MM.1S (cell line): ENCODE measurements around the gene IFT122.

Experiments
- DNase-seq: peaks from one replicate; pipeline ENCODE4 v3.0.0-alpha.2; 2015
- H2AFZ ChIP-seq: fragments of 300-600 bp; sonication (generic); 2 replicates; pipeline ENCODE4 v1.6.0; 2016; ENCODE audit warnings: antibody characterized with exemption, low read length
- H3F3A ChIP-seq: fragments of 300-600 bp; sonication (generic); 2 replicates; pipeline ENCODE4 v1.6.1; 2016; ENCODE audit warnings: mild to moderate bottlenecking, antibody characterized with exemption, low read length, moderate library complexity, mixed read lengths; ENCODE audit not compliant: insufficient read depth
- H3K27ac ChIP-seq: fragments of 300-600 bp; sonication (generic); 2 replicates; pipeline ENCODE4 v1.5.1; 2016; ENCODE audit warnings: mild to moderate bottlenecking, low read length
- H3K27me3 ChIP-seq: fragments of 300-600 bp; sonication (generic); replicated peaks from 2 replicates; pipeline ENCODE4 v1.6.0; 2016; ENCODE audit warnings: low read length; ENCODE audit not compliant: insufficient read depth
- H3K36me3 ChIP-seq: fragments of 300-600 bp; sonication (generic); replicated peaks from 2 replicates; pipeline ENCODE4 v1.6.1; 2016; ENCODE audit warnings: mild to moderate bottlenecking, low read length, mixed read lengths; ENCODE audit not compliant: insufficient read depth
- H3K4me1 ChIP-seq: fragments of 300-600 bp; sonication (generic); 2 replicates; pipeline ENCODE4 v1.6.1; 2016; ENCODE audit warnings: low read length, mixed read lengths
- H3K4me2 ChIP-seq: fragments of 300-600 bp; sonication (generic); 2 replicates; pipeline ENCODE4 v1.6.0; 2016; ENCODE audit warnings: low read depth, low read length
- H3K4me3 ChIP-seq: fragments of 300-600 bp; sonication (generic); 2 replicates; pipeline ENCODE4 v1.5.1; 2016; ENCODE audit warnings: low read length, mixed read lengths
- H3K79me2 ChIP-seq: fragments of 300-600 bp; sonication (generic); 2 replicates; pipeline ENCODE4 v1.6.1; 2016; ENCODE audit warnings: mixed run types, low read length, mixed read lengths
- H3K9ac ChIP-seq: fragments of 300-600 bp; sonication (generic); 2 replicates; pipeline ENCODE4 v1.6.1; 2016; ENCODE audit warnings: low read length, mixed read lengths
- H3K9me2 ChIP-seq: fragments of 300-600 bp; sonication (generic); replicated peaks from 2 replicates; pipeline ENCODE4 v1.6.1; 2016; ENCODE audit warnings: mild to moderate bottlenecking, low read length, mixed read lengths; ENCODE audit not compliant: insufficient read depth
- H3K9me3 ChIP-seq: fragments of 300-600 bp; sonication (generic); replicated peaks from 2 replicates; pipeline ENCODE4 v1.6.1; 2016; ENCODE audit warnings: mild to moderate bottlenecking, low read length, mixed read lengths; ENCODE audit not compliant: insufficient read depth
- H4K20me1 ChIP-seq: fragments of 300-600 bp; sonication (generic); 2 replicates; pipeline ENCODE4 v1.6.1; 2016; ENCODE audit warnings: mild to moderate bottlenecking, low read length, moderate library complexity, mixed read lengths; ENCODE audit not compliant: insufficient read depth
- EZH2 ChIP-seq: fragments of 300-600 bp; sonication (generic); optimal IDR thresholded peaks from 2 replicates; pipeline ENCODE3; 2017; ENCODE audit warnings: low read depth, mild to moderate bottlenecking, antibody characterized with exemption, low read length, mixed read lengths
- EZH2phosphoT487 ChIP-seq: fragments of 300-600 bp; sonication (generic); IDR thresholded peaks from 2 replicates; pipeline ENCODE4 v1.6.1; 2018; ENCODE audit warnings: antibody characterized with exemption, low read length
- TF ChIP-seq, protein P1 (sequence below): fragments of 300-600 bp; sonication (generic); IDR thresholded peaks from 2 replicates; pipeline ENCODE4 v1.5.1; 2016; ENCODE audit warnings: antibody characterized with exemption, low read length, mixed read lengths

Gene IFT122

DNA sequence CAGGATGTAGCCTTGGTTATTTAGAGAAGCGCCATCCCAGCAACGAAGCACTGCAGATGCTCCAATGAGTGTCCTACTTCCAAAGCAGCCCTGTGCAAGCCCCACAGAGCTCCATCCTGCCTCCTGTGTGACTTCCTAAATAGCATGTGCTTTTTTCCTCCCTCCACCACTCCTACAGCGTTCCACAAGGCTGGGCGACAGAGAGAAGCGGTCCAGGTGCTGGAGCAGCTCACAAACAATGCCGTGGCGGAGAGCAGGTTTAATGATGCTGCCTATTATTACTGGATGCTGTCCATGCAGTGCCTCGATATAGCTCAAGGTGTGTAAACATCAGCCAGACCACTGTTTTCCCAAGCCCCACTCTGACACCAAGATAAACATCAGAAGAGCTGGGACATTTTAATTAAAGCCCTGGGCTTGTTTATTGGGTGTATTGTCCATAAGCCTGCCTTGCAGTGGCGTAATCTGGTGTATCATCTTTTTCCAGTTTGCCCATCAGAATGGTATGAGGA is 66.3 kb downstream of the IFT122 start:
- H3K36me3 ChIP-seq, result no peaks in the 10 kb centered on the region
- H2AFZ ChIP-seq, result no peak overlapping the region
- H3K27ac ChIP-seq, result no peak overlapping the region
- DNase-seq, result no peak
- H3F3A ChIP-seq, result 0 out of 2 replicates have a peak, but pooled peaks cover 5% of the 10 kb centered on the region
- H3K4me3 ChIP-seq, result no peak overlapping the region
- H4K20me1 ChIP-seq, result no peaks in the 10 kb centered on the region
- TF ChIP-seq EZH2, result no peak
- TF ChIP-seq EZH2phosphoT487, result no peak
- TF ChIP-seq, protein P1, sequence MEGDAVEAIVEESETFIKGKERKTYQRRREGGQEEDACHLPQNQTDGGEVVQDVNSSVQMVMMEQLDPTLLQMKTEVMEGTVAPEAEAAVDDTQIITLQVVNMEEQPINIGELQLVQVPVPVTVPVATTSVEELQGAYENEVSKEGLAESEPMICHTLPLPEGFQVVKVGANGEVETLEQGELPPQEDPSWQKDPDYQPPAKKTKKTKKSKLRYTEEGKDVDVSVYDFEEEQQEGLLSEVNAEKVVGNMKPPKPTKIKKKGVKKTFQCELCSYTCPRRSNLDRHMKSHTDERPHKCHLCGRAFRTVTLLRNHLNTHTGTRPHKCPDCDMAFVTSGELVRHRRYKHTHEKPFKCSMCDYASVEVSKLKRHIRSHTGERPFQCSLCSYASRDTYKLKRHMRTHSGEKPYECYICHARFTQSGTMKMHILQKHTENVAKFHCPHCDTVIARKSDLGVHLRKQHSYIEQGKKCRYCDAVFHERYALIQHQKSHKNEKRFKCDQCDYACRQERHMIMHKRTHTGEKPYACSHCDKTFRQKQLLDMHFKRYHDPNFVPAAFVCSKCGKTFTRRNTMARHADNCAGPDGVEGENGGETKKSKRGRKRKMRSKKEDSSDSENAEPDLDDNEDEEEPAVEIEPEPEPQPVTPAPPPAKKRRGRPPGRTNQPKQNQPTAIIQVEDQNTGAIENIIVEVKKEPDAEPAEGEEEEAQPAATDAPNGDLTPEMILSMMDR, result no peak
- H3K9me3 ChIP-seq, result no peaks in the 10 kb centered on the region
- no peaks in the 10 kb centered on the region for H3K9me2 ChIP-seq
- H3K9ac ChIP-seq, result no peak overlapping the region
- H3K4me2 ChIP-seq, result no peak overlapping the region
- H3K27me3 ChIP-seq, result no peaks in the 10 kb centered on the region
- H3K4me1 ChIP-seq, result peaks cover 25% of the 10 kb centered on the region
- no peaks in the 10 kb centered on the region for H3K79me2 ChIP-seq

DNA sequence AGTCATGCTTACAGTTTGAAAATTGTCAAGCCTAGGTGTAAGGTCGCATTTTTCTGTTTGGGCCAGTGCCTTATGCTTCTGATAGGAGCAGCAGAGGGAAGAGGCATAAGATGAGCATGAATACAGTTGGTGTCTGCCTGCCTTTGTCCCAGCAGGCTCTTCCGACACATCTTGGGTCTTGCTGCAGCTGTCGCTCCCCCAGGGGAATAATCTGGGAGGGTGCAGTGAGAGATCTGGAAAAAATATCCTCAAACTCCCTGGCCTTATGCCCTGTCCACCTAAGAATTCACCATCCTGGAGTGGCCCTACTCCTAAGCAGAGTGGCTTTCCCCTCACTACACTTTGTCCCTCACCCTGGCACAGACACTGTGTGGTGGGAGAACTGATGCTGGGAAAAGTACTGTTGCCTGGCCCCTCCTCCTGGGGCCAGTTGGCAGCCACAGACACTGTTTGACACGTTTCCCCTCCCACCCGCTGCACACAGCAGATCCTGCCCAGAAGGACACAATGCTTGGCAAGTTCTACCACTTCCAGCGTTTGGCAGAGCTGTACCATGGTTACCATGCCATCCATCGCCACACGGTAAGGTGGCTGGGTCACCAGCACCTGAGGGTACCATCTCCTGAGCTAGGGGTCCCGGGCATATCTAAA is 67.3 kb downstream of the IFT122 start:
- Histone ChIP-seq H3K79me2 (no peaks in the 10 kb centered on the region), H3K9me3 (no peaks in the 10 kb centered on the region), H3K4me2 (no peak overlapping the region), H3K27ac (no peak overlapping the region), H3K9ac (no peak overlapping the region), H4K20me1 (no peaks in the 10 kb centered on the region), H3K4me1 (peaks cover 25% of the 10 kb centered on the region), H3K4me3 (no peak overlapping the region), H3K36me3 (no peaks in the 10 kb centered on the region), H3F3A (0 out of 2 replicates have a peak, but pooled peaks cover 5% of the 10 kb centered on the region), H2AFZ (no peak overlapping the region), H3K9me2 (no peaks in the 10 kb centered on the region), H3K27me3 (no peaks in the 10 kb centered on the region)
- TF ChIP-seq EZH2, result no peak
- TF ChIP-seq, protein P1, result no peak
- TF ChIP-seq EZH2phosphoT487, result no peak
- no peak for DNase-seq

DNA sequence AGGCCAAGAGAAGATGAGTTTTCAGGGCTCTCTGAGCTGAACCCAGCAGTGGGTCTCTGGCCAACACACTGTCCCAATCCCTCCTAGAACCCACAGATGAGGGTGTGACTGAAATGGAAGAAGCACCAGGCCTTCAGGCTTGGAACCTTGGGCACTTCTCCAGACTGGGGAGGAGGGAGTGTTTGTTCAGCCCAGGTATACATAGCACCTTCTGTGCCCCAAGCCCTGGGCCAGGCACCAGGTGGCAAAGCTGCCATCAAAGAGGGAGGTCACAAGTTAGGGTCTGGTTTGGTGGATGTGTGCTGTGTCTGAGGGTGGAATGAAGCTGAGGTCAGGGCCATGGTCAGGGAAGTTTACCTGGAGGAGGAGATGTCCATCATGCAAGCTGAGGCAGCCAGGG is 72.6 kb downstream of the IFT122 start:
- Histone ChIP-seq H2AFZ (no peak overlapping the region), H3F3A (no peaks in the 10 kb centered on the region), H3K9me2 (no peaks in the 10 kb centered on the region), H3K36me3 (no peaks in the 10 kb centered on the region), H3K9ac (no peak overlapping the region), H3K9me3 (no peaks in the 10 kb centered on the region), H3K4me3 (no peak overlapping the region), H3K4me1 (no peaks in the 10 kb centered on the region), H4K20me1 (no peaks in the 10 kb centered on the region), H3K27me3 (no peaks in the 10 kb centered on the region), H3K27ac (no peak overlapping the region), H3K79me2 (no peaks in the 10 kb centered on the region), H3K4me2 (no peak overlapping the region)
- DNase-seq, result no peak
- no peak for TF ChIP-seq EZH2phosphoT487
- no peak for TF ChIP-seq EZH2
- TF ChIP-seq, protein P1, result no peak
